ENCODE data around the gene AIFM2. TPM values are rescaled to one million over a fixed set of nuclear protein-coding genes. Genes with fewer than 3 reads are reported as not detected.
"Not testable (repeated sequence)": the region's sequence is repeated elsewhere in the genome, so short reads cannot be mapped to it uniquely, and the experiment has no call there.

Gene AIFM2
- total RNA-seq = 1 to 10 TPM; 3.0 to 3.3 TPM

GRCh38 chr10:70132098-70133029, at the start of gene AIFM2:
TSS of gene AIFM2 (minus strand) at chr10:70132825. CDS start at chr10:70124084, 8,741 bp downstream.
- intact Hi-C loops (cut with micrococcal nuclease) = no loop called here
- no peaks in the 10 kb centered on the region for H3K9me3 Mint-ChIP-seq
- H3K4me3 Mint-ChIP-seq = peak within 1 kb of the TSS; percentile 77
- peaks cover 3% of the 10 kb centered on the region for H3K27me3 Mint-ChIP-seq (ENCODE audit: low read depth)
- peak within 1 kb of the TSS; percentile 52 for H3K27ac Mint-ChIP-seq
- peaks cover 1% of the 10 kb centered on the region for H3K36me3 Mint-ChIP-seq (ENCODE audit: low read depth)
- H3K4me1 Mint-ChIP-seq (ENCODE audit: low read depth) = peaks cover 15% of the 10 kb centered on the region
- peak; percentile 46 for DNase-seq
- CTCF ChIA-PET = interaction anchor here (2.2 kb wide), 1 partner anchor 14 kb away, joined by 8 read pairs; the partner anchor contains the start of gene TYSND1

GRCh38 chr10:70179209-70179608, 46.6 kb upstream of the AIFM2 start:
- H3K27ac Mint-ChIP-seq; H3K27me3 Mint-ChIP-seq (ENCODE audit: low read depth); H3K4me1 Mint-ChIP-seq (ENCODE audit: low read depth); intact Hi-C loops (cut with micrococcal nuclease); CTCF ChIA-PET; H3K4me3 Mint-ChIP-seq; DNase-seq; H3K36me3 Mint-ChIP-seq (ENCODE audit: low read depth); H3K9me3 Mint-ChIP-seq: not testable (repeated sequence)

DNA sequence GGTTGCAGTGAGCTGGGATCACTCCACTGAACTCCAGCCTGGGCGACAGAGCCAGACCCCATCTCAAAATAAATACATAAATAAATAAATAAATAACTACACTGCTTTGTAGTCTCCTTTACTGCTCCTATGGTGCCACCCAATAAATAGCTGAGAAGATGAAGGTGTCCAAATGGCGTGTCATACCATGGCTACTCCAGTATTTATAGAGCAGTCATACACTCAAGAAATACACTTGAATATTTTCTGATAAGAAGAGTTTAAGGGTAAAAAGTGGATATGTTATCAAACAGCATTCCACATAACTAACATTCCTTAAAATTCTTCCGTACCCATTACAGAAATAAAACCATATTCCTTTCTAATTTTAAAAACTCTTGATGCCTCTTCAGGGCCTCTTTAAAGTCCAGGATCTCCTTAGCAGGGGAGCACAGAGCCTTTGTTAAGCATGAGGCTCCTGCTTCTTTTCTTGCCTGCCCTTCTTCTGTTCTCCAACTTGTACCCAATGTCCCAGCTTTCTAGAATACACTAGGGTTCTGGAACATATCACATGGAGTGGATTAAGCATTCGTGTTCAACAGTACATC, 45.6 kb upstream of the AIFM2 start:
- H3K27me3 Mint-ChIP-seq (ENCODE audit: low read depth) = no peaks in the 10 kb centered on the region
- CTCF ChIA-PET = interaction anchor here (0.6 to 1.4 kb wide), 4 partner anchors 15 to 519 kb away, joined by 3 to 6 read pairs (median 4); partner anchors contain the start of gene TYSND1
- intact Hi-C loops (cut with micrococcal nuclease) = no loop called here

GRCh38 chr10:70176441-70176840, 43.8 kb upstream of the AIFM2 start:
- no peaks in the 10 kb centered on the region for H3K36me3 Mint-ChIP-seq (ENCODE audit: low read depth)
- no peak overlapping the region for H3K27ac Mint-ChIP-seq
- no peak overlapping the region for H3K4me3 Mint-ChIP-seq
- H3K4me1 Mint-ChIP-seq (ENCODE audit: low read depth) = peaks cover 24% of the 10 kb centered on the region
- H3K27me3 Mint-ChIP-seq (ENCODE audit: low read depth) = no peaks in the 10 kb centered on the region
- peaks cover 3% of the 10 kb centered on the region for H3K9me3 Mint-ChIP-seq
- intact Hi-C loops (cut with micrococcal nuclease) = no loop called here
- CTCF ChIA-PET = interaction anchor here (0.6 to 2.0 kb wide), 4 partner anchors 17 to 309 kb away, joined by 3 to 6 read pairs (median 4); partner anchors contain the start of gene TYSND1
- DNase-seq = no peak

More for the DNA sequence above, 45.6 kb upstream of the AIFM2 start:
- no peak overlapping the region for H3K27ac Mint-ChIP-seq
- no peak overlapping the region for H3K4me3 Mint-ChIP-seq
- H3K36me3 Mint-ChIP-seq (ENCODE audit: low read depth) = no peaks in the 10 kb centered on the region
- peaks cover 13% of the 10 kb centered on the region for H3K4me1 Mint-ChIP-seq (ENCODE audit: low read depth)
- peaks cover 3% of the 10 kb centered on the region for H3K9me3 Mint-ChIP-seq
- DNase-seq = no peak

- CTCF ChIA-PET = interaction anchor here (0.7 to 2.0 kb wide), 3 partner anchors 18 to 118 kb away, joined by 3 to 6 read pairs (median 4); partner anchors contain the start of gene TYSND1
- intact Hi-C loops (cut with micrococcal nuclease) = no loop called here
- DNase-seq = no peak
- Mint-ChIP-seq H3K27ac (no peak overlapping the region), H3K27me3 (ENCODE audit: low read depth) (no peaks in the 10 kb centered on the region), H3K9me3 (peaks cover 3% of the 10 kb centered on the region), H3K36me3 (ENCODE audit: low read depth) (no peaks in the 10 kb centered on the region), H3K4me3 (no peak overlapping the region), H3K4me1 (ENCODE audit: low read depth) (peaks cover 28% of the 10 kb centered on the region)
These were observed 42.9 kb upstream of the AIFM2 start for GRCh38 chr10:70175516-70175915.

- Mint-ChIP-seq H3K4me3 (no peak overlapping the region), H3K9me3 (no peaks in the 10 kb centered on the region), H3K36me3 (ENCODE audit: low read depth) (no peaks in the 10 kb centered on the region), H3K4me1 (ENCODE audit: low read depth) (peaks cover 30% of the 10 kb centered on the region), H3K27me3 (ENCODE audit: low read depth) (no peaks in the 10 kb centered on the region), H3K27ac (peak overlapping the region; percentile 69)
- peak; percentile 72 for DNase-seq
- CTCF ChIA-PET = interaction anchor here (1.3 to 2.0 kb wide), 2 partner anchors 28 to 58 kb away, joined by 4 to 6 read pairs; partner anchors contain the start of gene TYSND1
- intact Hi-C loops (cut with micrococcal nuclease) = no loop called here
These were observed 41.6 kb upstream of the AIFM2 start for GRCh38 chr10:70174058-70174741.

- peak overlapping the region; percentile 87 for H3K4me3 Mint-ChIP-seq
- intact Hi-C loops (cut with micrococcal nuclease) = loop anchor here (1.0 to 10.0 kb wide), 8 partner anchors 8 to 1915 kb away; partner anchors contain the start of genes LRRC20, PPA1, SPOCK2 and TYSND1
- H3K9me3 Mint-ChIP-seq = no peaks in the 10 kb centered on the region
- H3K27me3 Mint-ChIP-seq (ENCODE audit: low read depth) = no peaks in the 10 kb centered on the region
- peaks cover 66% of the 10 kb centered on the region for H3K4me1 Mint-ChIP-seq (ENCODE audit: low read depth)
- no peak for DNase-seq
- CTCF ChIA-PET = interaction anchor here (0.6 to 5.0 kb wide), 3 partner anchors 24 to 210 kb away, joined by 5 to 32 read pairs (median 5); partner anchors contain the start of gene TYSND1
- peak overlapping the region; percentile 90 for H3K27ac Mint-ChIP-seq
- H3K36me3 Mint-ChIP-seq (ENCODE audit: low read depth) = peaks cover 23% of the 10 kb centered on the region
These were observed 37.2 kb upstream of the AIFM2 start for GRCh38 chr10:70169649-70170364.

DNA sequence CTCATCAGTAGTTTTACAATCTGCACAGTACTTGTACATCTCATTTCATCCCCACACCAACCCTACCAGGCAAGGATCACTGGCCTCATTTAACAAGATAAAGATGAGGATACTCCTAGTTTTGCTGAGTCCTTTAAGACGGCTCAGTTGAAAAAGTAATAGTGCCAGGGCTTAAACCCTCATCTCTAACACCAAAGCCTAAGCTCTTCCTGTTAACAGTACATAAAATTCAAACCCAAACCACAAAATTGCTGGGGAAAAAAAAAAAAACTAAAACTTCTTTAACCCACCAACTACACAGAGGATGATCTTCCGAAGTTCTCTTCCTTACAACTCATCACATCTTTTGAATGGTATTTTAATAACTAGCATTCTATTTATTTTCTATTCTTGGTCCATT, 36.4 kb upstream of the AIFM2 start:
- H3K4me3 Mint-ChIP-seq = peak overlapping the region; percentile 87
- CTCF ChIA-PET = interaction anchor here (1.1 to 5.0 kb wide), 4 partner anchors 11 to 63 kb away, joined by 3 to 32 read pairs (median 4); partner anchors contain the start of gene TYSND1
- H3K9me3 Mint-ChIP-seq = no peaks in the 10 kb centered on the region
- H3K4me1 Mint-ChIP-seq (ENCODE audit: low read depth) = peaks cover 65% of the 10 kb centered on the region
- peaks cover 23% of the 10 kb centered on the region for H3K36me3 Mint-ChIP-seq (ENCODE audit: low read depth)
- H3K27me3 Mint-ChIP-seq (ENCODE audit: low read depth) = no peaks in the 10 kb centered on the region
- intact Hi-C loops (cut with micrococcal nuclease) = loop anchor here (10.0 kb wide), 2 partner anchors 656 to 1916 kb away; partner anchors contain the start of gene SPOCK2
- H3K27ac Mint-ChIP-seq = peak overlapping the region; percentile 90
- DNase-seq = no peak

DNA sequence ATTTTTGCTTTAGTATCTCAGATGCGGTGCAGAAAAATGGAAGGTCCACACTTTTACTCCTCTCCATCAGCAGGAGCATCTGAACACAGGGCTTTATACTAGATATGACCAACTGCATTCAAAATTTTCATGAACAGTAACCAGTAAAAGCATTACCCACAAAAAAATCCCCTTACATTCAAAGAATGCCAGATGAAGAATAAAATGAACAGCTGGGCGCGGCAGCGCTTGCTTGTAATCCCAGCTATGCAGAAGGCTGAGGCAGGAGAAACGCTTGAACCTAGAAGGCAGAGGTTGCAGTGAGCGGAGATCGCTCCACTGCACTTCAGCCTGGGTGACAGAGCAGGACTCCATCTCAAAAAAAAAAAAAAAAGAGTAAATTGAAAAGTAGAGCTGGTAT, 34.6 kb upstream of the AIFM2 start:
- H3K4me3 Mint-ChIP-seq = no peak overlapping the region
- H3K4me1 Mint-ChIP-seq (ENCODE audit: low read depth) = peaks cover 72% of the 10 kb centered on the region
- CTCF ChIA-PET = interaction anchor here (0.7 to 5.0 kb wide), 6 partner anchors 13 to 1828 kb away, joined by 3 to 32 read pairs (median 4); partner anchors contain the start of gene TYSND1
- DNase-seq = peak; percentile 50
- H3K36me3 Mint-ChIP-seq (ENCODE audit: low read depth) = peaks cover 28% of the 10 kb centered on the region
- H3K27ac Mint-ChIP-seq = peak overlapping the region; percentile 33
- intact Hi-C loops (cut with micrococcal nuclease) = loop anchor here (10.0 kb wide), 2 partner anchors 658 to 1918 kb away; partner anchors contain the start of gene SPOCK2
- no peaks in the 10 kb centered on the region for H3K9me3 Mint-ChIP-seq
- H3K27me3 Mint-ChIP-seq (ENCODE audit: low read depth) = no peaks in the 10 kb centered on the region

DNA sequence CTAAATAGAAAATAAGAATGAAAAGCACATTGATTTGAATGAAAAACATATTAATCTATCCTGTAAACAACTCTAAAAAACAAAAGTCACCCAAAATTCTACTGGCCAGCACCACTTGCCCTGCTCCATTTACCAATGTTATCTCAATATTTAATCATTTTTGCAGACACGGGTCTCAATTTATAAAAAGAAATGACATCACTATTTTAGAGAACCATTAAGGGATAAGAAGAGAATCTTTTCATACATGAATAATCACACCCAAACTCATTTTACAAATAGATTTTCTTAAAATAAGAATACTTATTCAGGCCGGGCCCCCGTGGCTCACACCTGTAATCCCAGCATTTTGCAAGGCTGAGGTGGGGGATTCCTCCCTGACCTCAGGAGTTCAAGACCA, 33.8 kb upstream of the AIFM2 start:
- Mint-ChIP-seq H3K4me1 (ENCODE audit: low read depth) (peaks cover 73% of the 10 kb centered on the region), H3K36me3 (ENCODE audit: low read depth) (peaks cover 35% of the 10 kb centered on the region), H3K27me3 (ENCODE audit: low read depth) (no peaks in the 10 kb centered on the region), H3K9me3 (no peaks in the 10 kb centered on the region), H3K27ac (peak overlapping the region; percentile 63), H3K4me3 (no peak overlapping the region)
- DNase-seq = no peak
- CTCF ChIA-PET = interaction anchor here (0.8 to 2.3 kb wide), 3 partner anchors 17 to 223 kb away, joined by 3 to 8 read pairs (median 5); no protein-coding TSS in a partner anchor
- intact Hi-C loops (cut with micrococcal nuclease) = loop anchor here (10.0 kb wide), 2 partner anchors 658 to 1918 kb away; partner anchors contain the start of gene SPOCK2

DNA sequence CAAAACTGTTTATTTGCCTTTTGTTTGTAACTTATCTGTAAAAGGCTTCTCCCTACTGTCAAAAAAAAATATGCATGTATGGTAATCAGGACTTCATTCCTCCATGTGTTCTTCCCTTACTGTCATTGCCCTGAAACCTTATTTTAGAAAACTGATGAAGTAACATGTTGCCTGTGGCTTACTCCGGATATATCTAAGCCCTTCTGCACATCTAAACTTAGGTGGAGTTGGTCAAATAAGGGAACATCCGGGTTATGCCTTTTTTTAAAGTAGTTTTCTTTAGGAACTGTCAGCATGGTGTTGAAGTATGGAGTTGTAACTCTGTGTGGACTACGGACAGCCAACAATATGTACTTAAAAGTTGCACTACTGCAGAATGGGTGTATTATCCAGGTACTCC, 31.5 kb upstream of the AIFM2 start:
- H3K27me3 Mint-ChIP-seq (ENCODE audit: low read depth) = no peaks in the 10 kb centered on the region
- no peak for DNase-seq
- peak overlapping the region; percentile 95 for H3K27ac Mint-ChIP-seq
- CTCF ChIA-PET = no interaction called here
- peaks cover 78% of the 10 kb centered on the region for H3K4me1 Mint-ChIP-seq (ENCODE audit: low read depth)
- peaks cover 46% of the 10 kb centered on the region for H3K36me3 Mint-ChIP-seq (ENCODE audit: low read depth)
- intact Hi-C loops (cut with micrococcal nuclease) = loop anchor here (5.0 to 10.0 kb wide), 4 partner anchors 38 to 1921 kb away; partner anchors contain the start of genes EIF4EBP2 and SPOCK2
- no peaks in the 10 kb centered on the region for H3K9me3 Mint-ChIP-seq
- peak overlapping the region; percentile 49 for H3K4me3 Mint-ChIP-seq
